HepG2 (cell line): ENCODE results near the gene APOC1. TPM values are rescaled to one million over a fixed set of nuclear protein-coding genes. Genes with fewer than 3 reads are reported as not detected.

ENCODE experiments used
- FOXC1 ChIP-seq: sonication (generic); formaldehyde crosslinking; IDR thresholded peaks from 2 replicates; pipeline ENCODE4 v1.8.0; 2022; ENCODE audit warnings: mild to moderate bottlenecking, missing genetic modification reagents, borderline replicate concordance
- FOXK1 ChIP-seq: sonication (generic); formaldehyde crosslinking; IDR thresholded peaks from 2 replicates; pipeline ENCODE4 v1.4.0; 2020; ENCODE audit warnings: low read depth, missing genetic modification reagents, borderline replicate concordance
- HNF4A ChIP-seq: sonication (generic); formaldehyde crosslinking; IDR thresholded peaks from 2 replicates; pipeline ENCODE4 v1.4.0; 2020; ENCODE audit warnings: missing genetic modification reagents
- HOXD1 ChIP-seq: sonication (generic); formaldehyde crosslinking; IDR thresholded peaks from 2 replicates; pipeline ENCODE4 v1.5.0; 2020; ENCODE audit warnings: missing genetic modification reagents
- KAT2B ChIP-seq: fragments of 150-350 bp; IDR thresholded peaks from 2 replicates; pipeline ENCODE4 v1.6.1; 2014; ENCODE audit warnings: low read depth, low read length, borderline replicate concordance
- NPAS2 ChIP-seq: sonication (generic); formaldehyde crosslinking; IDR thresholded peaks from 2 replicates; pipeline ENCODE4 v1.8.0; 2022; ENCODE audit warnings: mild to moderate bottlenecking, missing genetic modification reagents, borderline replicate concordance
- PLRG1 ChIP-seq: fragments of 450-650 bp; conservative IDR thresholded peaks from 2 replicates; pipeline ENCODE4 v1.6.1; 2016
- TSC22D2 ChIP-seq: sonication (generic); formaldehyde crosslinking; IDR thresholded peaks from 2 replicates; pipeline ENCODE4 v1.5.1; 2020; ENCODE audit warnings: missing genetic modification reagents, mild to moderate bottlenecking, borderline replicate concordance
- ZNF350 ChIP-seq: sonication (generic); formaldehyde crosslinking; IDR thresholded peaks from 2 replicates; pipeline ENCODE4 v1.4.0; 2020; ENCODE audit warnings: mild to moderate bottlenecking, low read depth, missing genetic modification reagents, borderline replicate concordance
- ZNF354B ChIP-seq: sonication (generic); formaldehyde crosslinking; IDR thresholded peaks from 2 replicates; pipeline ENCODE4 v1.8.0; 2022; ENCODE audit warnings: mild to moderate bottlenecking, missing genetic modification reagents
- ZNF547 ChIP-seq: sonication (generic); formaldehyde crosslinking; IDR thresholded peaks from 2 replicates; pipeline ENCODE4 v1.5.1; 2020; ENCODE audit warnings: mild to moderate bottlenecking, missing genetic modification reagents
- polyA plus RNA-seq, 8 experiments: library from polyadenylated mRNA; depleted of rRNA in 3 of 8; stranded (reverse) in 7 of 8; unstranded in 1 of 8; fragments of >200 nt; fragmentation: Illumina TruSeq in 4 of 8; extraction: Trizol in 4 of 8; gene quantifications; 2 replicates each; pipeline versions ENCODE4 v1.2.1 to v1.2.3, GENCODE V29; 2011 to 2016; ENCODE audit warnings: low read depth in 4 of 8, missing spikeins in 1 of 8, mixed read lengths in 1 of 8; ENCODE audit not compliant: insufficient read depth in 1 of 8
- total RNA-seq, 5 experiments: library from RNA; depleted of rRNA; stranded (reverse); fragments of >200 nt; fragmentation: Illumina TruSeq; extraction: Trizol; gene quantifications; 2 replicates each; pipeline ENCODE4 v1.2.3, GENCODE V29; 2016; ENCODE audit warnings: low read depth in 1 of 5
- TF ChIP-seq, protein P1 (sequence below): sonication (generic); formaldehyde crosslinking; IDR thresholded peaks from 2 replicates; pipeline ENCODE4 v1.4.0; 2020; ENCODE audit warnings: mild to moderate bottlenecking, missing genetic modification reagents
- TF ChIP-seq, protein P2 (sequence below): sonication (generic); formaldehyde crosslinking; IDR thresholded peaks from 2 replicates; pipeline ENCODE4 v1.4.0; 2020; ENCODE audit warnings: mild to moderate bottlenecking, missing genetic modification reagents, borderline replicate concordance
- TF ChIP-seq, protein P3 (sequence below): sonication (generic); formaldehyde crosslinking; IDR thresholded peaks from 2 replicates; pipeline ENCODE4 v1.4.0; 2020; ENCODE audit warnings: mild to moderate bottlenecking, missing genetic modification reagents

Gene APOC1
- total and polyA plus RNA-seq, 2 of the 13 experiments (the other 11 are each of a cell fraction or from before 2014, with no cell fraction given): 600 to 1,235 TPM

DNA sequence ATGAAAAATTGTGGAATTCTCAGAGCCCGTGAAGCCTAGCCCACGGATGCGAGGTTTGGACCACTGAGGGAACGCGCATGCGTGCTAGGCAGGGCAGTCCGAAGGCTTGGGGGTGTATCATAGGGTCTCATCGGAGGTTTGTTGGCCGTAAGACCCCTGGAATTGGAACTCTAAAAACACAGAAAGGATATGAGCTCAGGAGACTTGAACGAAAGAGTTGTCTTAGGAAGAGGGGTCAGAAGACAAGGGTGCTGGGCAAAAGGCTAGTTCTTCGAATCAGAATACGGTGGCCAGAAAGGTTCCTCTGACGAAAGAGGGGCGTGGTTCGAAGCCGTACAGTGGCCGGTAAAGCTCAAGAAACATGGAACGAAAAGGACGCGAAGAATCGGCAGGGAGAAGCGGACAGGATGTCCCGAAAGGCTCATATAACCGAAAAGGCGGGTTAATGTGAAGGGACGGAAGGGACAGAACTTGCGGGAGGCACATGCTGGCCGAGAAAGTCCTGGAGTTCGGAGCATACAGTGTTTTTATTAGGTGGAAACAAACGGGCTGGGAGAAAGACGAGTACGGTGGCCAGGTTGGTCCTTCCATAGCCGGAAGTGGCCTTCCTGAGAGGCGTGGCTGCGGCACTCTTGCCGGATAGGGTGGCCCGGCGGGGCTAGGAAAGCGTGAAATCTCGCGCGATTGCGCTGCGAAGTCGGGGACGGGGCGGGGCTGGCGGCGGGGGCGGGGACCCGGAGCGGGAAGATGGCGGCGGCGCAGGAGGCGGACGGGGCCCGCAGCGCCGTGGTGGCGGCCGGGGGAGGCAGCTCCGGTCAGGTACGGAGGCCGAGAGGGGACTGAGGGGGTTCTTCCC is 40.5 kb downstream of the APOC1 start, which contains the start of gene CLPTM1 (continued):
- TF ChIP-seq FOXK1 (peak; percentile 24; the same call in 1 of the 2 replicates), ZNF350 (CRISPR knock-in tag) (peak; percentile 84), FOXC1 (peak; percentile 68; the same call in 1 of the 2 replicates), ZNF547 (CRISPR knock-in tag) (no peak), PLRG1 (no peak), KAT2B (no peak), HOXD1 (CRISPR knock-in tag) (no peak), NPAS2 (CRISPR knock-in tag) (0 out of 2 replicates have a peak, but pooled peaks have one; percentile 41), TSC22D2 (no peak), ZNF354B (CRISPR knock-in tag) (peak; percentile 68; the same call in 1 of the 2 replicates), HNF4A (no peak; the same call in 1 of the 2 replicates)
- TF ChIP-seq, protein P1, sequence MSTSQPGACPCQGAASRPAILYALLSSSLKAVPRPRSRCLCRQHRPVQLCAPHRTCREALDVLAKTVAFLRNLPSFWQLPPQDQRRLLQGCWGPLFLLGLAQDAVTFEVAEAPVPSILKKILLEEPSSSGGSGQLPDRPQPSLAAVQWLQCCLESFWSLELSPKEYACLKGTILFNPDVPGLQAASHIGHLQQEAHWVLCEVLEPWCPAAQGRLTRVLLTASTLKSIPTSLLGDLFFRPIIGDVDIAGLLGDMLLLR (CRISPR knock-in tag): peak; percentile 63; the same call in 1 of the 2 replicates
- TF ChIP-seq, protein P2, sequence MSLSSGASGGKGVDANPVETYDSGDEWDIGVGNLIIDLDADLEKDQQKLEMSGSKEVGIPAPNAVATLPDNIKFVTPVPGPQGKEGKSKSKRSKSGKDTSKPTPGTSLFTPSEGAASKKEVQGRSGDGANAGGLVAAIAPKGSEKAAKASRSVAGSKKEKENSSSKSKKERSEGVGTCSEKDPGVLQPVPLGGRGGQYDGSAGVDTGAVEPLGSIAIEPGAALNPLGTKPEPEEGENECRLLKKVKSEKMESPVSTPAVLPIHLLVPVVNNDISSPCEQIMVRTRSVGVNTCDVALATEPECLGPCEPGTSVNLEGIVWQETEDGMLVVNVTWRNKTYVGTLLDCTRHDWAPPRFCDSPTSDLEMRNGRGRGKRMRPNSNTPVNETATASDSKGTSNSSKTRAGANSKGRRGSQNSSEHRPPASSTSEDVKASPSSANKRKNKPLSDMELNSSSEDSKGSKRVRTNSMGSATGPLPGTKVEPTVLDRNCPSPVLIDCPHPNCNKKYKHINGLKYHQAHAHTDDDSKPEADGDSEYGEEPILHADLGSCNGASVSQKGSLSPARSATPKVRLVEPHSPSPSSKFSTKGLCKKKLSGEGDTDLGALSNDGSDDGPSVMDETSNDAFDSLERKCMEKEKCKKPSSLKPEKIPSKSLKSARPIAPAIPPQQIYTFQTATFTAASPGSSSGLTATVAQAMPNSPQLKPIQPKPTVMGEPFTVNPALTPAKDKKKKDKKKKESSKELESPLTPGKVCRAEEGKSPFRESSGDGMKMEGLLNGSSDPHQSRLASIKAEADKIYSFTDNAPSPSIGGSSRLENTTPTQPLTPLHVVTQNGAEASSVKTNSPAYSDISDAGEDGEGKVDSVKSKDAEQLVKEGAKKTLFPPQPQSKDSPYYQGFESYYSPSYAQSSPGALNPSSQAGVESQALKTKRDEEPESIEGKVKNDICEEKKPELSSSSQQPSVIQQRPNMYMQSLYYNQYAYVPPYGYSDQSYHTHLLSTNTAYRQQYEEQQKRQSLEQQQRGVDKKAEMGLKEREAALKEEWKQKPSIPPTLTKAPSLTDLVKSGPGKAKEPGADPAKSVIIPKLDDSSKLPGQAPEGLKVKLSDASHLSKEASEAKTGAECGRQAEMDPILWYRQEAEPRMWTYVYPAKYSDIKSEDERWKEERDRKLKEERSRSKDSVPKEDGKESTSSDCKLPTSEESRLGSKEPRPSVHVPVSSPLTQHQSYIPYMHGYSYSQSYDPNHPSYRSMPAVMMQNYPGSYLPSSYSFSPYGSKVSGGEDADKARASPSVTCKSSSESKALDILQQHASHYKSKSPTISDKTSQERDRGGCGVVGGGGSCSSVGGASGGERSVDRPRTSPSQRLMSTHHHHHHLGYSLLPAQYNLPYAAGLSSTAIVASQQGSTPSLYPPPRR (CRISPR knock-in tag): no peak
- TF ChIP-seq, protein P3, sequence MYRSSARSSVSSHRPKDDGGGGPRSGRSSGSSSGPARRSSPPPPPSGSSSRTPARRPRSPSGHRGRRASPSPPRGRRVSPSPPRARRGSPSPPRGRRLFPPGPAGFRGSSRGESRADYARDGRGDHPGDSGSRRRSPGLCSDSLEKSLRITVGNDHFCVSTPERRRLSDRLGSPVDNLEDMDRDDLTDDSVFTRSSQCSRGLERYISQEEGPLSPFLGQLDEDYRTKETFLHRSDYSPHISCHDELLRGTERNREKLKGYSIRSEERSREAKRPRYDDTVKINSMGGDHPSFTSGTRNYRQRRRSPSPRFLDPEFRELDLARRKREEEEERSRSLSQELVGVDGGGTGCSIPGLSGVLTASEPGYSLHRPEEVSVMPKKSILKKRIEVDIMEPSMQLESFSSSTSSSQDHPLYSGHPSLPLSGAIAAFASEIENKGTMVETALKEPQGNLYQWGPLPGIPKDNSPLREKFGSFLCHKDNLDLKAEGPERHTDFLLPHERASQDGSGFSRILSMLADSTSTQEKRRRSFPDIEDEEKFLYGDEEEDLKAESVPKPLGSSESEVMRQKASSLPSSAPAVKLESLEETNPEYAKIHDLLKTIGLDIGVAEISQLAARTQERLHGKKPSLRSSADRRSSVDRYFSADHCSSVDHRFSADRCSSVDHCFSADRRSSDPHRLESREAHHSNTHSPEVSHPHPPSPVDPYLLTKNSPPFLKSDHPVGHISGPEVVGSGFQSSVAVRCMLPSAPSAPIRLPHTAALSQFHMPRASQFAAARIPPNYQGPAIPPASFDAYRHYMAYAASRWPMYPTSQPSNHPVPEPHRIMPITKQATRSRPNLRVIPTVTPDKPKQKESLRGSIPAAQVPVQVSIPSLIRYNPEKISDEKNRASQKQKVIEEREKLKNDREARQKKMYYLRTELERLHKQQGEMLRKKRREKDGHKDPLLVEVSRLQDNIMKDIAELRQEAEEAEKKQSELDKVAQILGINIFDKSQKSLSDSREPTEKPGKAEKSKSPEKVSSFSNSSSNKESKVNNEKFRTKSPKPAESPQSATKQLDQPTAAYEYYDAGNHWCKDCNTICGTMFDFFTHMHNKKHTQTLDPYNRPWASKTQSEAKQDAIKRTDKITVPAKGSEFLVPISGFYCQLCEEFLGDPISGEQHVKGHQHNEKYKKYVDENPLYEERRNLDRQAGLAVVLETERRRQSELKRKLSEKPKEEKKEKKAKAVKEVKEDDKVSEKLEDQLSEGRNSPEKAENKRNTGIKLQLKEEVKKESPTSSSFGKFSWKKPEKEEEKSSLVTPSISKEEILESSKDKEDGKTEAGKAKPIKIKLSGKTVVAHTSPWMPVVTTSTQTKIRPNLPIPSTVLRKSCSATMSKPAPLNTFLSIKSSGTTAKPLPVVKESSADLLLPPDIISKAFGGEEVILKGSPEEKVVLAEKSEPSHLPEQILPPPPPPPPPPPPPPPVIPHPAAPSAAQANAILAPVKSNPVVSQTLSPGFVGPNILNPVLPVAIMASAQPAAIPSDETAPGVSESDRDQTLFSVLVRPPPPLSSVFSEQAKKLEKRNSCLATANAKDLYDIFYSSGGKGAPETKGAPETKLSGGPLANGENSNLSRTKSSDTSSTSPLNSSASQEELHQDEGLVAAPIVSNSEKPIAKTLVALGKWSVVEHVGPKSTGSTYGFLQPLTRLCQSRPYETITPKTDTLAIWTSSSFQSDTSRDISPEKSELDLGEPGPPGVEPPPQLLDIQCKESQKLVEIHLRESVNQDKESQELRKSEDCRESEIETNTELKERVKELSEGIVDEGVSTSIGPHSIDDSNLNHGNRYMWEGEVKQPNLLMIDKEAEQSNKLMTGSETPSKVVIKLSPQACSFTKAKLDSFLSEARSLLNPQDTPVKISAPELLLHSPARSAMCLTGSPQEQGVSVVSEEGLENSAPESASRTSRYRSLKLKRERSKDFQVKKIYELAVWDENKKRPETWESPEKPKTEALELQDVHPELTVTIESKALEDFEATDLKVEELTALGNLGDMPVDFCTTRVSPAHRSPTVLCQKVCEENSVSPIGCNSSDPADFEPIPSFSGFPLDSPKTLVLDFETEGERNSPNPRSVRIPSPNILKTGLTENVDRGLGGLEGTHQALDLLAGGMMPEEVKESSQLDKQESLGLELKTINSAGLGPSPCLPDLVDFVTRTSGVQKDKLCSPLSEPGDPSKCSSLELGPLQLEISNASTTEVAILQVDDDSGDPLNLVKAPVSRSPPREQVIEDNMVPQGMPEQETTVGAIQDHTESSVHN (CRISPR knock-in tag): no peak; the same call in 1 of the 2 replicates
